ENCODE results near the gene YBX1.

GRCh38 chr1:42737257-42737656, 55.0 kb downstream of the YBX1 start:
- TF ChIP-seq POLR2AphosphoS5 (IDR thresholded peaks at IDR 0.05; ENCODE audit: low read depth, low read length) (no peak), REST (IDR thresholded peaks at IDR 0.05; ENCODE audit: insufficient read depth in 1 of 2, low read depth in 2 of 2, low read length in 2 of 2) (no peak), TAF1 (IDR thresholded peaks at IDR 0.05; ENCODE audit: borderline replicate concordance, insufficient read depth, low read length) (no peak)
